Stomach (tissue), 9 donors: Measurements from ENCODE around the gene MED23. TPM values are rescaled to one million over a fixed set of nuclear protein-coding genes. Genes with fewer than 3 reads are reported as not detected.

Experiments
- DNase-seq, 2 donors: peaks; one replicate each; pipeline versions ENCODE4 v3.0.0 to v3.0.0-alpha.2; 2013 to 2019
- H3K27ac ChIP-seq, 5 donors: fragments of 200-600 bp in 4 of 5; sonication (generic) in 4 of 5; one replicate each; pipeline ENCODE4 v1.5.1; 2013 to 2019; ENCODE audit warnings: mild to moderate bottlenecking in 1 of 5, moderate library complexity in 1 of 5
- H3K27me3 ChIP-seq, 3 donors: fragments of 200-600 bp; sonication (generic); one replicate each; pipeline ENCODE4 v1.5.1; 2017 to 2019; ENCODE audit warnings: mixed run types in 1 of 3
- H3K36me3 ChIP-seq, 4 donors: fragments of 200-600 bp; sonication (generic); 1 replicate in 3 of 4; 2 replicates in 1 of 4; pipeline ENCODE4 v1.5.1; 2016 to 2019
- H3K4me1 ChIP-seq, 4 donors: fragments of 200-600 bp; sonication (generic); one replicate each; pipeline ENCODE4 v1.5.1; 2016 to 2019
- H3K4me3 ChIP-seq, 4 donors: fragments of 200-600 bp; sonication (generic) in 3 of 4; one replicate each; pipeline ENCODE4 v1.5.1; 2016 to 2019; ENCODE audit warnings: mild to moderate bottlenecking in 1 of 4
- H3K9me3 ChIP-seq, 4 donors: fragments of 200-600 bp; sonication (generic); one replicate each; pipeline ENCODE4 v1.5.1; 2016 to 2019
- EP300 ChIP-seq: sonication (generic); formaldehyde crosslinking; IDR thresholded peaks from one replicate; pipeline ENCODE4 v1.6.1; 2017; ENCODE audit warnings: antibody characterized with exemption
- POLR2A ChIP-seq, 4 donors: fragments of 450-650 bp; IDR thresholded peaks; one replicate each; pipeline ENCODE4 v1.6.1; 2016; ENCODE audit warnings: antibody characterized with exemption in 4 of 4, control low read depth in 2 of 4, mild to moderate bottlenecking in 1 of 4, moderate library complexity in 1 of 4
- POLR2AphosphoS5 ChIP-seq, 3 donors: sonication (generic); formaldehyde crosslinking; IDR thresholded peaks; one replicate each; pipeline ENCODE4 v1.6.1; 2016; ENCODE audit warnings: antibody characterized with exemption in 3 of 3
- WGBS, 5 donors: extraction: QIAGEN DNeasy Blood & Tissue Kit in 3 of 5; methylation state at CpG; one replicate each; pipeline versions ENCODE4 v1.1.5 to v1.1.7; 2013 to 2018; 5-methylcytosine and 5-hydroxymethylcytosine counted together
- intact Hi-C: fragments of 100-400 bp; cut with DNase I; formaldehyde crosslinking; loops from one replicate; pipeline ENCODE4 v1.15.1; 2023; ENCODE audit warnings: low total_unique reads
- polyA plus RNA-seq, 3 donors: library from polyadenylated mRNA; stranded (reverse); fragments of 200-250 nt; gene quantifications; one replicate each; pipeline ENCODE4 v1.2.3, GENCODE V29; 2013
- total RNA-seq, 5 donors: library from RNA; depleted of rRNA; stranded (reverse); fragments of >200 nt; gene quantifications; one replicate each; pipeline versions ENCODE4 v1.1.0 to v1.2.3, GENCODE V29; 2014 to 2016
- TF ChIP-seq, protein P1 (sequence below), 7 experiments: fragments of 450-650 bp in 4 of 7; fragments of 200-600 bp in 3 of 7; sonication (generic) in 3 of 7; IDR thresholded peaks; one replicate each; pipeline ENCODE4 v1.5.1; 2016 to 2019; ENCODE audit warnings: antibody characterized with exemption in 7 of 7, control low read depth in 2 of 7, mild to moderate bottlenecking in 1 of 7
- donor health status: healthy with polysubstance abuse.
- donor health status: Bipolar disorder and iron deficiency.
- donor health status: healthy.

The MED23 gene
- total and polyA plus RNA-seq, 8 donors, result 4.0 to 107 (median 13.7) TPM

DNA sequence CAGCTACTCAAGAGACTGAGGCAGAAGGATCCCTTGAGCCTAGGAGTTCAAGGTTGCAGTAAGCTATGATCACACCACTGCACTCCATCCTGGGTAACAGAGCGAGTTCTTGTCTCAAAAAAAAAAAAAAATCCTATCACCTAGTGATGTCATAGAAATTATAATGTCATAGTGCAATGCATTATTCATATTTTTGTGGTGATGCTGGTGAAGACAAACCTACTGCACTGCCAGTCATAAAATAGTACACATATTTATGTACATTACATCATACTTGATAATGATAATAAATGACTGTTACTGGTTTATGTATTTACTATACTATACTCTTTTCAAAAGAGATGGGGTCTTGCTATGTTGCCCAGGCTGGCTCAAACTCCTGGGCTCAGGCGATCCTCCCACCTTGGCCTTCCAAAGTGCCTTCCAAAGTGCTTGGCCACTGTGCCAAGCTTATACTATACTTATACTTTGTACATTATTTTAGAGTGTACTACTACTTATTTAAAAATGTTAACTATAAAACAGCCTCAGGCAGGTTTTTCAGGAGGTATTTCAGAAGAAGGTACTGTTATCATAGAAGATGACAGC is 35.6 kb upstream of the MED23 start:
- no peak for TF ChIP-seq EP300
- no peak for TF ChIP-seq POLR2A (IDR thresholded peaks at IDR 0.05)
- TF ChIP-seq POLR2AphosphoS5 (IDR thresholded peaks at IDR 0.05), result no peak
- TF ChIP-seq, protein P1, sequence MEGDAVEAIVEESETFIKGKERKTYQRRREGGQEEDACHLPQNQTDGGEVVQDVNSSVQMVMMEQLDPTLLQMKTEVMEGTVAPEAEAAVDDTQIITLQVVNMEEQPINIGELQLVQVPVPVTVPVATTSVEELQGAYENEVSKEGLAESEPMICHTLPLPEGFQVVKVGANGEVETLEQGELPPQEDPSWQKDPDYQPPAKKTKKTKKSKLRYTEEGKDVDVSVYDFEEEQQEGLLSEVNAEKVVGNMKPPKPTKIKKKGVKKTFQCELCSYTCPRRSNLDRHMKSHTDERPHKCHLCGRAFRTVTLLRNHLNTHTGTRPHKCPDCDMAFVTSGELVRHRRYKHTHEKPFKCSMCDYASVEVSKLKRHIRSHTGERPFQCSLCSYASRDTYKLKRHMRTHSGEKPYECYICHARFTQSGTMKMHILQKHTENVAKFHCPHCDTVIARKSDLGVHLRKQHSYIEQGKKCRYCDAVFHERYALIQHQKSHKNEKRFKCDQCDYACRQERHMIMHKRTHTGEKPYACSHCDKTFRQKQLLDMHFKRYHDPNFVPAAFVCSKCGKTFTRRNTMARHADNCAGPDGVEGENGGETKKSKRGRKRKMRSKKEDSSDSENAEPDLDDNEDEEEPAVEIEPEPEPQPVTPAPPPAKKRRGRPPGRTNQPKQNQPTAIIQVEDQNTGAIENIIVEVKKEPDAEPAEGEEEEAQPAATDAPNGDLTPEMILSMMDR (IDR thresholded peaks at IDR 0.05), result no peak
- 92 to 95% (median 93%) methylated on average over 2 of the region's 2 CpGs for WGBS, 5 donors
- intact Hi-C loops, result no loop called here

GRCh38 chr6:131660195-131660594 is 32.2 kb upstream of the MED23 start:
- no peak for TF ChIP-seq EP300
- TF ChIP-seq, protein P1 (IDR thresholded peaks at IDR 0.05), result no peak
- no peak for TF ChIP-seq POLR2A (IDR thresholded peaks at IDR 0.05)
- no peak for TF ChIP-seq POLR2AphosphoS5 (IDR thresholded peaks at IDR 0.05)
- 48 to 72% (median 52%) methylated on average over 1 of the region's 1 CpG for WGBS, 5 donors

More for the DNA sequence above, 35.6 kb upstream of the MED23 start:
- H3K4me3 ChIP-seq, result no peak overlapping the region
- no peaks in the 10 kb centered on the region for H3K36me3 ChIP-seq
- H3K9me3 ChIP-seq, result no peaks in the 10 kb centered on the region
- DNase-seq, result no peak
- H3K4me1 ChIP-seq, result no peaks in the 10 kb centered on the region
- no peak overlapping the region for H3K27ac ChIP-seq
- H3K27me3 ChIP-seq, result no peaks in the 10 kb centered on the region

DNA sequence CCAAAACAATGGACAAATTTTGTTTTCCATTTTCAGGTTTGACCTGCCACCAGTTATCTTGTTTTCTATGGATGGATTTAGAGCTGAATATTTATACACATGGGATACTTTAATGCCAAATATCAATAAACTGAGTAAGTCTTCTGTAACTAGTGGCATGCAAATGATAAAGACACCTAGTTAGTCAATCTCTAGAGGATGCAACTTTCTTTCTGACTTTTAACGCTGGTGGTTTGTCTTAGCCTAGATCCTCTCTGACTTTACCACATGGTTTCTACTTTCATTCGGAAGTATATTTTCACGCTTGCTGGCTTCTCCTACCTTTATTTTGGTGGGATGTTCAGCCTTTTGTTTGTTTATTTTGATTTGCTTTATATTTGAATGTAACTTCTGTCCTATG is 30.2 kb upstream of the MED23 start:
- TF ChIP-seq EP300 (no peak), POLR2A (IDR thresholded peaks at IDR 0.05) (no peak), POLR2AphosphoS5 (IDR thresholded peaks at IDR 0.05) (no peak)
- TF ChIP-seq, protein P1 (IDR thresholded peaks at IDR 0.05), result no peak
- H3K4me1 ChIP-seq, result peaks cover 0 to under 1% (median 0%) of the 10 kb centered on the region in 4 donors
- H3K4me3 ChIP-seq, result no peak overlapping the region
- DNase-seq, result no peak
- no peak overlapping the region for H3K27ac ChIP-seq
- no peaks in the 10 kb centered on the region for H3K36me3 ChIP-seq
- H3K9me3 ChIP-seq, result no peaks in the 10 kb centered on the region
- no peaks in the 10 kb centered on the region for H3K27me3 ChIP-seq
- intact Hi-C loops, result no loop called here
- 92 to 95% (median 93%) methylated on average over 3 of the region's 3 CpGs for WGBS, 5 donors

More at GRCh38 chr6:131660195-131660594, 32.2 kb upstream of the MED23 start:
- Histone ChIP-seq H3K9me3 (no peaks in the 10 kb centered on the region), H3K4me3 (no peak overlapping the region), H3K27ac (no peak overlapping the region), H3K4me1 (no peaks in the 10 kb centered on the region), H3K36me3 (no peaks in the 10 kb centered on the region), H3K27me3 (no peaks in the 10 kb centered on the region)
- DNase-seq, result no peak
- intact Hi-C loops, result no loop called here

- no peak for TF ChIP-seq EP300
- TF ChIP-seq, protein P1 (IDR thresholded peaks at IDR 0.05), result no peak
- TF ChIP-seq POLR2AphosphoS5 (IDR thresholded peaks at IDR 0.05), result no peak
- TF ChIP-seq POLR2A (IDR thresholded peaks at IDR 0.05), result no peak
- DNase-seq, result no peak
- no peaks in the 10 kb centered on the region for H3K9me3 ChIP-seq
- no peaks in the 10 kb centered on the region for H3K27me3 ChIP-seq
- H3K4me1 ChIP-seq, result peaks cover 0 to 6% (median 3%) of the 10 kb centered on the region in 4 donors
- no peak overlapping the region for H3K27ac ChIP-seq
- no peak overlapping the region for H3K4me3 ChIP-seq
- 72 to 84% (median 81%) methylated on average over 6 of the region's 6 CpGs for WGBS, 5 donors
- intact Hi-C loops, result no loop called here
- no peaks in the 10 kb centered on the region for H3K36me3 ChIP-seq
These were observed 29.6 kb upstream of the MED23 start for GRCh38 chr6:131657630-131658111.
